Sigmoid colon (tissue), 4 donors: ENCODE data around the gene WWC1.

Experiments
- POLR2A ChIP-seq, 2 donors: fragments of 450-650 bp; IDR thresholded peaks; one replicate each; pipeline ENCODE4 v1.6.1; 2016; ENCODE audit warnings: antibody characterized with exemption in 2 of 2, mild to moderate bottlenecking in 2 of 2, moderate library complexity in 2 of 2
- POLR2AphosphoS5 ChIP-seq, 4 donors: sonication (generic); formaldehyde crosslinking; IDR thresholded peaks; one replicate each; pipeline ENCODE4 v1.6.1; 2017; ENCODE audit warnings: antibody characterized with exemption in 4 of 4
- TF ChIP-seq, protein P1 (sequence below), 4 experiments: fragments of 450-650 bp in 3 of 4; fragments of 200-600 bp in 1 of 4; IDR thresholded peaks; one replicate each; pipeline ENCODE4 v1.5.1; 2016 to 2019; ENCODE audit warnings: antibody characterized with exemption in 4 of 4, mild to moderate bottlenecking in 3 of 4, moderate library complexity in 2 of 4

DNA sequence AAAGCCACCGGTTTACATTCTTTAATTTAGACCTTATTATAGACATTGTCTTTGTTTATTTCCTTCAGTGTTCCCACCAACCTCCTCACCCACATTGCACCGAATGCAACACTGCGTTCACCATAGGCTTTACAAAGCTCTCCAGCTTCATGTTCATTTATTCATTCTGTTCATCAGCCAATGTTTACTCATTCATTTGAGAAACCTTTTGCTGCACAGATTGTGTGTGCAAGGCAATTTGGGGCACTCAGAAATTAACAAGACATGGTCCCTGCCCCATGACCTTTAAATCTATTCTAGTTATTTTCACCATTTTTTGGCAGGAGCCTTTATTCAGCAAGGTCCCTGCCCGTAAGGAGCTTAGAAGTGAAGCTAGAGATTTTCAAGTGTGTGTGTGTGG, 124.0 kb downstream of the WWC1 start:
- TF ChIP-seq POLR2AphosphoS5 (IDR thresholded peaks at IDR 0.05) = no peak
- TF ChIP-seq, protein P1, sequence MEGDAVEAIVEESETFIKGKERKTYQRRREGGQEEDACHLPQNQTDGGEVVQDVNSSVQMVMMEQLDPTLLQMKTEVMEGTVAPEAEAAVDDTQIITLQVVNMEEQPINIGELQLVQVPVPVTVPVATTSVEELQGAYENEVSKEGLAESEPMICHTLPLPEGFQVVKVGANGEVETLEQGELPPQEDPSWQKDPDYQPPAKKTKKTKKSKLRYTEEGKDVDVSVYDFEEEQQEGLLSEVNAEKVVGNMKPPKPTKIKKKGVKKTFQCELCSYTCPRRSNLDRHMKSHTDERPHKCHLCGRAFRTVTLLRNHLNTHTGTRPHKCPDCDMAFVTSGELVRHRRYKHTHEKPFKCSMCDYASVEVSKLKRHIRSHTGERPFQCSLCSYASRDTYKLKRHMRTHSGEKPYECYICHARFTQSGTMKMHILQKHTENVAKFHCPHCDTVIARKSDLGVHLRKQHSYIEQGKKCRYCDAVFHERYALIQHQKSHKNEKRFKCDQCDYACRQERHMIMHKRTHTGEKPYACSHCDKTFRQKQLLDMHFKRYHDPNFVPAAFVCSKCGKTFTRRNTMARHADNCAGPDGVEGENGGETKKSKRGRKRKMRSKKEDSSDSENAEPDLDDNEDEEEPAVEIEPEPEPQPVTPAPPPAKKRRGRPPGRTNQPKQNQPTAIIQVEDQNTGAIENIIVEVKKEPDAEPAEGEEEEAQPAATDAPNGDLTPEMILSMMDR (IDR thresholded peaks at IDR 0.05) = no peak
- TF ChIP-seq POLR2A (IDR thresholded peaks at IDR 0.05) = no peak
